ENCODE results near the gene RAPSN.

The RAPSN gene

GRCh38 chr11:47451436-47451835 is 2.5 kb upstream of the RAPSN start:
- TF ChIP-seq CTCF (IDR thresholded peaks at IDR 0.05; ENCODE audit: insufficient read depth, low read length, poor library complexity, severe bottlenecking) = no peak
- H3K27me3 ChIP-seq (replicated peaks; ENCODE audit: control insufficient read depth, insufficient read depth, low read length) = no peaks in the 10 kb centered on the region
- no peaks in the 10 kb centered on the region for H3K36me3 ChIP-seq (ENCODE audit: control insufficient read depth, insufficient read depth, low read length)
- DNase-seq (ENCODE audit: extremely low read depth, insufficient read length) = no peak
- no peak overlapping the region for H3K4me3 ChIP-seq (replicated peaks; ENCODE audit: low read depth, low read length)

GRCh38 chr11:47449541-47449940 is 605 bp upstream of the RAPSN start:
- DNase-seq (ENCODE audit: extremely low read depth, insufficient read length) = no peak

GRCh38 chr11:47447906-47448305 is 1.0 kb downstream of the RAPSN start:
- DNase-seq (ENCODE audit: extremely low read depth, insufficient read length) = no peak
- H3K36me3 ChIP-seq (ENCODE audit: control insufficient read depth, insufficient read depth, low read length) = no peaks in the 10 kb centered on the region
- no peak overlapping the region for H3K4me3 ChIP-seq (replicated peaks; ENCODE audit: low read depth, low read length)
- no peaks in the 10 kb centered on the region for H3K27me3 ChIP-seq (replicated peaks; ENCODE audit: control insufficient read depth, insufficient read depth, low read length)
- TF ChIP-seq CTCF (IDR thresholded peaks at IDR 0.05; ENCODE audit: insufficient read depth, low read length, poor library complexity, severe bottlenecking) = no peak

More at GRCh38 chr11:47449541-47449940, 605 bp upstream of the RAPSN start:
- Histone ChIP-seq H3K36me3 (ENCODE audit: control insufficient read depth, insufficient read depth, low read length) (no peaks in the 10 kb centered on the region), H3K27me3 (replicated peaks; ENCODE audit: control insufficient read depth, insufficient read depth, low read length) (no peaks in the 10 kb centered on the region), H3K4me3 (replicated peaks; ENCODE audit: low read depth, low read length) (no peak overlapping the region)
- no peak for TF ChIP-seq CTCF (IDR thresholded peaks at IDR 0.05; ENCODE audit: insufficient read depth, low read length, poor library complexity, severe bottlenecking)

GRCh38 chr11:47446833-47447232 is 2.1 kb downstream of the RAPSN start:
- TF ChIP-seq CTCF (IDR thresholded peaks at IDR 0.05; ENCODE audit: insufficient read depth, low read length, poor library complexity, severe bottlenecking) = no peak
- no peak overlapping the region for H3K4me3 ChIP-seq (replicated peaks; ENCODE audit: low read depth, low read length)

GRCh38 chr11:47445840-47446239 is 3.1 kb downstream of the RAPSN start:
- TF ChIP-seq CTCF (IDR thresholded peaks at IDR 0.05; ENCODE audit: insufficient read depth, low read length, poor library complexity, severe bottlenecking) = no peak
- Histone ChIP-seq H3K4me3 (replicated peaks; ENCODE audit: low read depth, low read length) (no peak overlapping the region), H3K27me3 (replicated peaks; ENCODE audit: control insufficient read depth, insufficient read depth, low read length) (no peaks in the 10 kb centered on the region), H3K36me3 (ENCODE audit: control insufficient read depth, insufficient read depth, low read length) (no peaks in the 10 kb centered on the region)
- no peak for DNase-seq (ENCODE audit: extremely low read depth, insufficient read length)

More at GRCh38 chr11:47446833-47447232, 2.1 kb downstream of the RAPSN start:
- no peaks in the 10 kb centered on the region for H3K27me3 ChIP-seq (replicated peaks; ENCODE audit: control insufficient read depth, insufficient read depth, low read length)
- DNase-seq (ENCODE audit: extremely low read depth, insufficient read length) = no peak
- H3K36me3 ChIP-seq (ENCODE audit: control insufficient read depth, insufficient read depth, low read length) = no peaks in the 10 kb centered on the region

- no peak for DNase-seq (ENCODE audit: extremely low read depth, insufficient read length)
- no peak overlapping the region for H3K4me3 ChIP-seq (replicated peaks; ENCODE audit: low read depth, low read length)
- no peaks in the 10 kb centered on the region for H3K27me3 ChIP-seq (replicated peaks; ENCODE audit: control insufficient read depth, insufficient read depth, low read length)
- no peak for TF ChIP-seq CTCF (IDR thresholded peaks at IDR 0.05; ENCODE audit: insufficient read depth, low read length, poor library complexity, severe bottlenecking)
- no peaks in the 10 kb centered on the region for H3K36me3 ChIP-seq (ENCODE audit: control insufficient read depth, insufficient read depth, low read length)
Measured at GRCh38 chr11:47443817-47444216, 5.1 kb downstream of the RAPSN start.

Measured in GM06990 (cell line).